Caco-2 (cell line): ENCODE results near the gene TOE1. TPM values are rescaled to one million over a fixed set of nuclear protein-coding genes. Genes with fewer than 3 reads are reported as not detected.
"Not testable (repeated sequence)": the region's sequence is repeated elsewhere in the genome, so short reads cannot be mapped to it uniquely, and the experiment has no call there.

Source experiments
- Bru-seq: library from RNA; stranded (reverse); fragments of 400-500 nt; gene quantifications from one replicate; lab custom pipeline; 2021; lab: Mats Ljungman, UMichigan
- BruChase-seq, 2 experiments: library from RNA; stranded (reverse); fragments of 400-500 nt; gene quantifications; one replicate each; lab custom pipeline; 2021; lab: Mats Ljungman, UMichigan
- BruUV-seq: library from RNA; stranded (reverse); fragments of 400-500 nt; replicated peaks from 2 replicates; lab custom pipeline; 2021; lab: Mats Ljungman, UMichigan
- CTCF ChIA-PET: fragments of 300-600 bp; sonication (Branson Sonifier 250); formaldehyde crosslinking; loops from one replicate; lab custom pipeline; 2022; ENCODE audit warnings: antibody characterized with exemption; lab: Charles Lee
- POLR2A ChIA-PET: fragments of 300-600 bp; sonication (Branson Sonifier 250); formaldehyde crosslinking; loops from one replicate; lab custom pipeline; 2022; ENCODE audit warnings: antibody characterized with exemption; lab: Charles Lee
- DNase-seq, 2 experiments: peaks; one replicate each; pipeline versions ENCODE4 v3.0.0 to v3.0.0-alpha.2; 2020 to 2022
- H3K27me3 ChIP-seq: replicated peaks from 2 replicates; pipeline ENCODE4 v1.6.0; 2011; ENCODE audit warnings: low read length; ENCODE audit not compliant: control insufficient read depth, insufficient read depth
- H3K36me3 ChIP-seq: 2 replicates; pipeline ENCODE4 v1.5.1; 2011; ENCODE audit warnings: low read length; ENCODE audit not compliant: control insufficient read depth, insufficient read depth
- H3K4me1 ChIP-seq: fragments of 250-450 bp; sonication (Bioruptor Pico); 2 replicates; pipeline ENCODE4 v1.5.1; 2020; ENCODE audit warnings: mild to moderate bottlenecking
- H3K4me3 ChIP-seq: 2 replicates; pipeline ENCODE4 v1.5.1; 2011; ENCODE audit warnings: low read depth, mild to moderate bottlenecking, control low read depth, low read length
- H3K9me3 ChIP-seq: fragments of 250-450 bp; sonication (Bioruptor Pico); 2 replicates; pipeline ENCODE4 v1.5.1; 2020; ENCODE audit warnings: mild to moderate bottlenecking, moderate library complexity
- H3K27ac Mint-ChIP-seq: one replicate; pipeline ENCODE4 v1.8.0; 2022; ENCODE audit warnings: mixed read lengths; ENCODE audit not compliant: unreplicated experiment
- H3K27me3 Mint-ChIP-seq: one replicate; pipeline ENCODE4 v1.8.0; 2022; ENCODE audit warnings: mixed read lengths; ENCODE audit not compliant: insufficient read depth, unreplicated experiment
- H3K36me3 Mint-ChIP-seq: one replicate; pipeline ENCODE4 v1.8.0; 2022; ENCODE audit warnings: mild to moderate bottlenecking, mixed read lengths; ENCODE audit not compliant: insufficient read depth, unreplicated experiment
- H3K4me1 Mint-ChIP-seq: one replicate; pipeline ENCODE4 v1.8.0; 2022; ENCODE audit warnings: low read depth, mixed read lengths; ENCODE audit not compliant: unreplicated experiment
- H3K4me3 Mint-ChIP-seq: one replicate; pipeline ENCODE4 v1.8.0; 2022; ENCODE audit warnings: mild to moderate bottlenecking, moderate library complexity, mixed read lengths; ENCODE audit not compliant: unreplicated experiment
- H3K9me3 Mint-ChIP-seq: one replicate; pipeline ENCODE4 v1.8.0; 2022; ENCODE audit warnings: mixed read lengths; ENCODE audit not compliant: unreplicated experiment
- intact Hi-C: fragments of 100-400 bp; cut with micrococcal nuclease; formaldehyde crosslinking; loops from one replicate; pipeline ENCODE4 v1.10.0; 2022; ENCODE audit not compliant: unreplicated experiment
- long read RNA-seq: library from polyadenylated mRNA; stranded (forward); transcript quantifications from one replicate; pipeline ENCODE4 v2.0.0, GENCODE V29; 2022
- total RNA-seq: library from RNA; stranded (reverse); gene quantifications from 2 replicates; pipeline ENCODE4 v1.2.3, GENCODE V29; 2022
- TF ChIP-seq, protein P1 (sequence below), 2 experiments: fragments of 200-600 bp in 1 of 2; IDR thresholded peaks; 1 replicate in 1 of 2; 2 replicates in 1 of 2; pipeline versions ENCODE4 v1.5.1 to v1.8.0; 2011 to 2022; ENCODE audit warnings: antibody characterized with exemption in 1 of 2, control low read depth in 1 of 2, inconsistent platforms in 1 of 2, low read depth in 1 of 2, low read length in 1 of 2, mild to moderate bottlenecking in 1 of 2, moderate library complexity in 1 of 2; ENCODE audit not compliant: insufficient read depth in 1 of 2, severe bottlenecking in 1 of 2, unreplicated experiment in 1 of 2

The TOE1 gene
- 15.5 and 19.0 TPM in 2 replicates for total RNA-seq
- percentile 89 among the genes with signal in this experiment for Bru-seq, nascent RNA
- percentile 82 among the genes with signal in this experiment for BruChase-seq, experiment 1, labeled RNA remaining after a 2-hour chase
- percentile 74 among the genes with signal in this experiment for BruChase-seq, experiment 2, labeled RNA remaining after a 6-hour chase
- long read RNA-seq, transcript TOE1-201 (8 exons, 2,389 nt) = major isoform, 20 of 47 reads
- long read RNA-seq, partial matches to known transcripts = 6 of 47 reads
- long read RNA-seq, other reads (novel, unspliced or antisense) = 20 of 47 reads

DNA sequence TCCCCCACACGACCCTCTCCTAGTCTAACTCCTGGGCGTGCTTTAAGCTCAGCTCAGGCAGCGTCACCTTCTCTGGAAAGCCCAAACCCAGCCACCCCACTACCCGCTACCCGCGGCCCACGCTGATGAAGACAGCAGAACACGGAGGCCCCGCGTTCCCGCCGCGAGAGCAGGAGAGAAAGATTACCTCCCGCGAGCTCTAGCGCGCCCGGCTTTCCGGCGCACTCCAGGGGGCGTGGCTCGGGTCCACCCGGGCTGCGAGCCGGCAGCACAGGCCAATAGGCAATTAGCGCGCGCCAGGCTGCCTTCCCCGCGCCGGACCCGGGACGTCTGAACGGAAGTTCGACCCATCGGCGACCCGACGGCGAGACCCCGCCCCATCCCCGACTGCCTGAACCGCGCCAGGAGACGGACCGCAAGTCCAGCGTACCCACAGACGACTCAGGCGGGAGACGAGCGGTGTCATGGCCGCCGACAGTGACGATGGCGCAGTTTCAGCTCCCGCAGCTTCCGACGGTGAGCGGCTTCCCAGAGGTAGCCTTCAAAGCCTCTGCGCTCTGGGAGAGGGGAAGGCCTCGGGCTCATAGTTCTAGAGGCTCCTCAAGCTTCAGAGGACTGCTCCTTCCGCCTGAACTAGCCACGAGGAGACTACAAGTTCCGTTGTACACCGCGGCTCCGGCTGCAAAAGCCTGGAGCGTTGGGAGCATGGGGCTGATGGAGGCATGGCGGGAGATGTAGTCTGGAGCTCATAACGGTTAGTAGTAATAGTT lies at the start of gene TOE1, which contains the start of gene MUTYH:
Gene TOE1 (plus strand): TSS at position 382 of the 770 bp plus-strand sequence. CDS start 83 bp downstream, at position 465.
Gene MUTYH (minus strand): TSS at position 652 of the 770 bp plus-strand sequence. CDS start 5,935 bp downstream, outside the sequence.
- no TSS peak for BruUV-seq
- TF ChIP-seq, protein P1, sequence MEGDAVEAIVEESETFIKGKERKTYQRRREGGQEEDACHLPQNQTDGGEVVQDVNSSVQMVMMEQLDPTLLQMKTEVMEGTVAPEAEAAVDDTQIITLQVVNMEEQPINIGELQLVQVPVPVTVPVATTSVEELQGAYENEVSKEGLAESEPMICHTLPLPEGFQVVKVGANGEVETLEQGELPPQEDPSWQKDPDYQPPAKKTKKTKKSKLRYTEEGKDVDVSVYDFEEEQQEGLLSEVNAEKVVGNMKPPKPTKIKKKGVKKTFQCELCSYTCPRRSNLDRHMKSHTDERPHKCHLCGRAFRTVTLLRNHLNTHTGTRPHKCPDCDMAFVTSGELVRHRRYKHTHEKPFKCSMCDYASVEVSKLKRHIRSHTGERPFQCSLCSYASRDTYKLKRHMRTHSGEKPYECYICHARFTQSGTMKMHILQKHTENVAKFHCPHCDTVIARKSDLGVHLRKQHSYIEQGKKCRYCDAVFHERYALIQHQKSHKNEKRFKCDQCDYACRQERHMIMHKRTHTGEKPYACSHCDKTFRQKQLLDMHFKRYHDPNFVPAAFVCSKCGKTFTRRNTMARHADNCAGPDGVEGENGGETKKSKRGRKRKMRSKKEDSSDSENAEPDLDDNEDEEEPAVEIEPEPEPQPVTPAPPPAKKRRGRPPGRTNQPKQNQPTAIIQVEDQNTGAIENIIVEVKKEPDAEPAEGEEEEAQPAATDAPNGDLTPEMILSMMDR (IDR thresholded peaks at IDR 0.05; ENCODE audit: insufficient read depth in 1 of 2, low read depth in 1 of 2, low read length in 1 of 2, severe bottlenecking in 1 of 2, unreplicated experiment in 1 of 2) = no peak
- Mint-ChIP-seq H3K36me3 (peaks cover 85% of the 10 kb centered on the region), H3K4me1 (peaks cover 43% of the 10 kb centered on the region), H3K9me3 (no peaks in the 10 kb centered on the region), H3K27ac (peak within 1 kb of the TSS; percentile 99), H3K27me3 (no peaks in the 10 kb centered on the region), H3K4me3 (peak within 1 kb of the TSS; percentile 99)
- intact Hi-C loops = no loop called here
- peak; percentile 96 for DNase-seq
- CTCF ChIA-PET = interaction anchor here (0.6 to 2.9 kb wide), 9 partner anchors 10 to 186 kb away, joined by 3 to 21 read pairs (median 5); partner anchors contain the start of genes CCDC163, MMACHC and TESK2
- POLR2A ChIA-PET = interaction anchor here (1.1 to 3.1 kb wide), 7 partner anchors 9 to 328 kb away, joined by 4 to 68 read pairs (median 10); partner anchors contain the start of genes CCDC163, HECTD3, HPDL and MMACHC
- H3K27me3 ChIP-seq = no peaks in the 10 kb centered on the region
- H3K36me3 ChIP-seq = peaks cover 2% of the 10 kb centered on the region; the same call in 1 of the 2 replicates
- no peaks in the 10 kb centered on the region for H3K9me3 ChIP-seq
- peak within 1 kb of the TSS; percentile 67 for H3K4me3 ChIP-seq
- H3K4me1 ChIP-seq = peaks cover 39% of the 10 kb centered on the region

DNA sequence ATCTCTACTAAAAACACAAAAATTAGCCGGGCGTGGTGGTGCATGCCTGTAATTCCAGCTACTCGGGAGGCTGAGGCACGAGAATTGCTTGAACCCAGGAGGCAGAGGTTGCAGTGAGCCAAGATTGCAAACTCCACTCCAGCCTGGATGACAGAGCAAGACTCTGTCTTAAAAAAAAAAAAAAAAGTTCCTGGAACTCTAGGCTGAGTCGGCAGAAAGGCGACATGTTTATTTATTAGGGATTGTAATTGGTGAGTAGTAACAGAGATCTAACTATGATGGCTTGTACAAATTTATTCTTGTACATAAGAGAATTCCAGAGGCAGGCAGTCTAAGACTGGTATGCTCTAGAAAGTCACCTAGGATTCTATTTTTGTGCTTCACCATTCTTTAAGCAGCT lies 49.0 kb upstream of the TOE1 start:
- H3K9me3 ChIP-seq, intact Hi-C loops, H3K36me3 ChIP-seq, H3K27me3 ChIP-seq, H3K36me3 Mint-ChIP-seq, H3K9me3 Mint-ChIP-seq, CTCF ChIA-PET, H3K27me3 Mint-ChIP-seq, H3K27ac Mint-ChIP-seq, H3K4me1 Mint-ChIP-seq, BruUV-seq, POLR2A ChIA-PET, DNase-seq, H3K4me3 ChIP-seq, H3K4me1 ChIP-seq, H3K4me3 Mint-ChIP-seq: not testable (repeated sequence)

DNA sequence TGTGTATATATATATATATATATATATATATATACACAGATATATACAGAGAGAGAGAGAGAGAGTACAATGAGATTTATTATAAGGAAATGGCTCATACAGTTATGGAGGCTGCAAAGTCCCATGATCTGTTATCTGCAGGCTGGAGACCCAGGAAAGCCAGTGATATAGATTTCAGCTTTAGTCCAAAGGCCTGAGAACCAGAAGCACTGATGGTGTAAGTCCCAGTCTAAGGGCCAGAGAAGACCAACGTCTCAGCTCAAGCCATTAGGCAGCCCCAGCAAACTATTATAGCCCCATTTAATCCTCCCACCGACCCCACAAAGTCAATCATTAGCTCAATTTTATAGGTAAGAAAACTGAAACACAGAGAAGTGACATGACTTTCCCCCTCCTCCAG lies 48.3 kb upstream of the TOE1 start:
- no peak overlapping the region for H3K4me3 ChIP-seq
- ChIA-PET CTCF (interaction anchor here (0.5 to 0.8 kb wide), 3 partner anchors 259 to 955 kb away, joined by 3 read pairs; no protein-coding TSS in a partner anchor), POLR2A (interaction anchor here (1.3 kb wide), 1 partner anchor 12 kb away, joined by 9 read pairs; no protein-coding TSS in a partner anchor)
- TF ChIP-seq, protein P1 (IDR thresholded peaks at IDR 0.05; ENCODE audit: insufficient read depth in 1 of 2, low read depth in 1 of 2, low read length in 1 of 2, severe bottlenecking in 1 of 2, unreplicated experiment in 1 of 2) = no peak
- no peaks in the 10 kb centered on the region for H3K9me3 ChIP-seq
- intact Hi-C loops = no loop called here
- no peak for DNase-seq
- Mint-ChIP-seq H3K4me1 (no peaks in the 10 kb centered on the region), H3K27ac (no peak overlapping the region), H3K4me3 (no peak overlapping the region), H3K36me3 (no peaks in the 10 kb centered on the region), H3K27me3 (peaks cover 5% of the 10 kb centered on the region), H3K9me3 (no peaks in the 10 kb centered on the region)
- H3K36me3 ChIP-seq = no peaks in the 10 kb centered on the region
- no peaks in the 10 kb centered on the region for H3K27me3 ChIP-seq
- H3K4me1 ChIP-seq = no peaks in the 10 kb centered on the region
- no TSS peak for BruUV-seq
